ENCODE data around the gene EDIL3.

Gene EDIL3

GRCh38 chr5:84411832-84412605 lies 27.3 kb upstream of the EDIL3 start:
- POLR2A ChIA-PET, result no interaction called here
- CTCF ChIA-PET, result interaction anchor here (1.0 to 1.5 kb wide), 2 partner anchors 12 to 41 kb away, joined by 3 to 4 read pairs; no protein-coding TSS in a partner anchor
- no peak for TF ChIP-seq CTCF (IDR thresholded peaks at IDR 0.05; ENCODE audit: control extremely low read depth, extremely low read depth, low read depth, missing control alignments)

DNA sequence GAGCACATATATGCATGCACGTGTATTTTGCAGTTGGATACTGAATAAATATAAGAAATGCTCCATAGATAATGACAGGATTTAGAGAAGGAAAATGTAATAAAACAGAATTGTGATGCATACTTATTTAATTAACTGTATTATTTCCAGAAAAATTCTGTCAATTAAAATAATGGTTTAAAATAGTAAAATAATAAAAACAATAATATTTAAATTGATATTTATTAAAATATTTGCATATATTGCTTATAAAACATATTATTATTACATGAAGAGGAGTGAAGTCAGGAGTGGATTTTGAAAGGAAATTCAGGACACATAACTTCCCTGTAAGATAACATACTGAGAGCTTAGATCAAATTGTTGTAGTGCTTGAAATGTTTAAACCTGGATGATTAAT lies 21.4 kb upstream of the EDIL3 start:
- DNase-seq (ENCODE audit: extremely low spot score), result no peak
- ChIA-PET POLR2A (no interaction called here), CTCF (no interaction called here)
- no peak for TF ChIP-seq CTCF (IDR thresholded peaks at IDR 0.05; ENCODE audit: control extremely low read depth, extremely low read depth, low read depth, missing control alignments)

More at GRCh38 chr5:84411832-84412605, 27.3 kb upstream of the EDIL3 start:
- DNase-seq (ENCODE audit: extremely low spot score), result no peak

GRCh38 chr5:84403773-84404172 lies 19.1 kb upstream of the EDIL3 start:
- no peak for TF ChIP-seq CTCF (IDR thresholded peaks at IDR 0.05; ENCODE audit: control extremely low read depth, extremely low read depth, low read depth, missing control alignments)
- DNase-seq (ENCODE audit: extremely low spot score), result no peak
- POLR2A ChIA-PET, result no interaction called here
- CTCF ChIA-PET, result no interaction called here

DNA sequence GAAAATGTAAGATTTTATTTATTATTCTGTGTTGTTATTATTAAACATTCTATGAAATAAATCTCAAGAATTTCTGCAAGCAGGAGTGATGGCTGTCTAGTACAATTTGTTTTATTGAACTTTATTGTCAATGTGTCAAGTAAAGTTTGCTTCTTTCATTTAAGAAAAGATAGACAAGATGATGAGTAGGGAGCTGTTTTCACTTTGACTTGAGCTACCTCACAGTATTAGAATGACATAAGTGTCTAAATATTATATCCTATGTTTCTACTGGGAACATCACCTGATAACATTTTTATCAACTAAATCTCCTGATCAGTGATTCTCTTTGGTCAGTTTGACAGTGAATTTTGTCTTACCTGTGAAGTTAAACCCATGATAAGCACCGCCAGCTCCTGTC lies 12.7 kb upstream of the EDIL3 start:
- DNase-seq (ENCODE audit: extremely low spot score), result no peak
- ChIA-PET CTCF (interaction anchor here (1.3 to 1.7 kb wide), 2 partner anchors 13 to 27 kb away, joined by 3 to 4 read pairs; no protein-coding TSS in a partner anchor), POLR2A (no interaction called here)
- TF ChIP-seq CTCF (IDR thresholded peaks at IDR 0.05; ENCODE audit: control extremely low read depth, extremely low read depth, low read depth, missing control alignments), result no peak

DNA sequence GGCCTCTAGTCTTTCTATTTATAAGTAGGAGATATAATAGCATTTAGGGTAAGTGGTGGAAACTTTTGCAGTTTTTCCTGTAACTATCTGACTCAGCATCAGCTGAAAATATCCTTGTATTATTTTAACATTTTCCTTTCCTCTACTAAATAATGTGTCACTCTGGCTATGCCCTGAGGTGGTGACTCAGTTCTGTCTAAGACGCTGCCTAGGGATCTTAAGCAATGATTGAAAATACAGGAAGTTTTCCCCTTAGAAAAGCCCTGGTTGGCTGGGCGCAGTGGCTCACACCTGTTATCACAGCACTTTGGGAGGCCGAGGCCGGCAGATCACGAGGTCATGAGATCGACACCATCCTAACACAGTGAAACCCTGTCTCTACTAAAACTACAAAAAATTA lies 9.3 kb upstream of the EDIL3 start:
- POLR2A ChIA-PET, result no interaction called here
- TF ChIP-seq CTCF (IDR thresholded peaks at IDR 0.05; ENCODE audit: control extremely low read depth, extremely low read depth, low read depth, missing control alignments), result no peak
- CTCF ChIA-PET, result interaction anchor here (1.6 kb wide), 1 partner anchor 26 kb away, joined by 3 read pairs; no protein-coding TSS in a partner anchor
- no peak for DNase-seq (ENCODE audit: extremely low spot score)

DNA sequence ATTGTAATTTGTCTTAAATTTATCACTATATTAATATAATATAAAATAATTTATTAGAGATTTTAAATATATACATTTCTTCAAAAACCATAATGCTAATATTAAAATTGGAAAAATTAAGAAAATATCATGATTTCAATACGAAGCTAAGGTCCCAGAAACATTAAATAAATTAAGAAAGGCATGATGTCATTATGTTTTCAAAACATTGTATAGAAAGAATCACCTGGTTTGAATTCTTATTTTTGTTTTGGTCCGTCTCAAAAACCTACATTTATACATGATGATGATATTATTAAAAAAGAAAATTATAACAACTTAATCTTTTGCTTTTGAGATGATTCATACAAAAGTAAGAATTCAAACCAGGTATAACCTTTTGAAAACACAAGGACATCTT lies 8.2 kb upstream of the EDIL3 start:
- DNase-seq (ENCODE audit: extremely low spot score), result no peak
- TF ChIP-seq CTCF (IDR thresholded peaks at IDR 0.05; ENCODE audit: control extremely low read depth, extremely low read depth, low read depth, missing control alignments), result no peak
- POLR2A ChIA-PET, result no interaction called here
- CTCF ChIA-PET, result interaction anchor here (1.6 kb wide), 1 partner anchor 25 kb away, joined by 3 read pairs; no protein-coding TSS in a partner anchor
